ENCODE results near the gene DLGAP1.
"Not testable (repeated sequence)": the region's sequence is repeated elsewhere in the genome, so short reads cannot be mapped to it uniquely, and the experiment has no call there.

Gene DLGAP1

GRCh38 chr18:3583873-3584247, 871.2 kb downstream of the DLGAP1 start:
- no peak for DNase-seq (ENCODE audit: low read depth)

GRCh38 chr18:3583106-3583872, 871.8 kb downstream of the DLGAP1 start:
- not testable (repeated sequence) for DNase-seq (ENCODE audit: low read depth)

GRCh38 chr18:3581890-3582289, 873.2 kb downstream of the DLGAP1 start:
- no peak for DNase-seq (ENCODE audit: low read depth)

- not testable (repeated sequence) for DNase-seq (ENCODE audit: low read depth)
Measured at GRCh38 chr18:3580523-3581025, 874.5 kb downstream of the DLGAP1 start.

- peak; percentile 63 for DNase-seq (ENCODE audit: low read depth)
Measured at GRCh38 chr18:3579701-3580100, 875.4 kb downstream of the DLGAP1 start.

GRCh38 chr18:3578621-3579020, 876.5 kb downstream of the DLGAP1 start:
- DNase-seq (ENCODE audit: low read depth): no peak

- DNase-seq (ENCODE audit: low read depth): no peak
Measured at GRCh38 chr18:3577281-3577855, 877.7 kb downstream of the DLGAP1 start.

GRCh38 chr18:3572761-3573160, 882.3 kb downstream of the DLGAP1 start:
- DNase-seq (ENCODE audit: low read depth): no peak

GRCh38 chr18:3566851-3567250, 888.3 kb downstream of the DLGAP1 start:
- DNase-seq (ENCODE audit: low read depth): no peak

- no peak for DNase-seq (ENCODE audit: low read depth)
Measured at GRCh38 chr18:3560755-3561154, 894.4 kb downstream of the DLGAP1 start.

GRCh38 chr18:3554811-3555427, 900.2 kb downstream of the DLGAP1 start:
- no peak for DNase-seq (ENCODE audit: low read depth)

- DNase-seq (ENCODE audit: low read depth): no peak
Measured at GRCh38 chr18:3554091-3554601, 901.0 kb downstream of the DLGAP1 start.

GRCh38 chr18:3552305-3552704, 902.8 kb downstream of the DLGAP1 start:
- DNase-seq (ENCODE audit: low read depth): no peak

GRCh38 chr18:3547891-3548615, 907.1 kb downstream of the DLGAP1 start:
- DNase-seq (ENCODE audit: low read depth): no peak

GRCh38 chr18:3546106-3546505, 909.0 kb downstream of the DLGAP1 start:
- DNase-seq (ENCODE audit: low read depth): no peak

- DNase-seq (ENCODE audit: low read depth): no peak
Measured at GRCh38 chr18:3544537-3544936, 910.6 kb downstream of the DLGAP1 start.

GRCh38 chr18:3541549-3542386, 913.3 kb downstream of the DLGAP1 start:
- DNase-seq (ENCODE audit: low read depth): no peak

GRCh38 chr18:3540805-3541548, 914.1 kb downstream of the DLGAP1 start:
- DNase-seq (ENCODE audit: low read depth): no peak

GRCh38 chr18:3538954-3539617, 916.0 kb downstream of the DLGAP1 start:
- DNase-seq (ENCODE audit: low read depth): no peak

- DNase-seq (ENCODE audit: low read depth): no peak
Measured at GRCh38 chr18:3538456-3538855, 916.7 kb downstream of the DLGAP1 start.
